K562 (cell line): ENCODE results near the gene PPFIA3. TPM values are rescaled to one million over a fixed set of nuclear protein-coding genes. Genes with fewer than 3 reads are reported as not detected.
A peak's percentile ranks its signal among the peaks of the same experiment; 100 is the strongest.

Source experiments
- ATAC-seq: fragments of 200-7000 bp; cut with Tn5 transposase; 3 replicates; pipeline ENCODE4 v1.9.1; 2020; ENCODE audit warnings: moderate library complexity
- BruUV-seq: library from RNA; stranded (reverse); fragments of 400-500 nt; replicated peaks from 2 replicates; lab custom pipeline; 2021; lab: Mats Ljungman, UMichigan
- CTCF ChIA-PET: fragments of 300-600 bp; formaldehyde crosslinking; extraction: SDS; loops from one replicate; lab custom pipeline; 2021; ENCODE audit warnings: low intra/inter-chr PET ratio; lab: Yijun Ruan, JAX
- POLR2A ChIA-PET: fragments of 300-600, 350-650 bp; sonication (Branson Sonifier 250); formaldehyde crosslinking; extraction: SDS; loops from one replicate; lab custom pipeline; 2021; ENCODE audit warnings: antibody characterized with exemption, inconsistent platforms; lab: Yijun Ruan, JAX
- DNase-seq, 4 experiments: peaks; one replicate each; pipeline versions ENCODE4 v3.0.0 to v3.0.0-alpha.2; 2011 to 2018; ENCODE audit warnings: low spot score in 3 of 4, mixed read lengths in 3 of 4; ENCODE audit errors: extremely low read depth in 1 of 4
- FAIRE-seq: peaks from 2 replicates; lab custom pipeline; 2011; peaks lifted over from hg19 to GRCh38; lab: Jason Lieb, UNC
- H2AFZ ChIP-seq: 2 replicates; pipeline ENCODE4 v1.6.0; 2011; ENCODE audit warnings: low read depth, low read length, control low read depth, inconsistent platforms
- H3K27ac ChIP-seq: fragments of 200-600 bp; 3 replicates; pipeline ENCODE4 v1.8.0; 2011; ENCODE audit warnings: low read depth, mild to moderate bottlenecking, control low read depth, inconsistent platforms, low read length, moderate library complexity, mixed read lengths; ENCODE audit errors: extremely low read depth
- H3K27me3 ChIP-seq, 2 experiments: fragments of 300-600 bp in 1 of 2; 2 replicates in 1 of 2; 3 replicates in 1 of 2; pipeline versions ENCODE4 v1.6.0 to v1.8.0; 2011; ENCODE audit warnings: inconsistent platforms in 2 of 2, low read length in 2 of 2, mild to moderate bottlenecking in 1 of 2, mixed read lengths in 1 of 2, moderate library complexity in 1 of 2; ENCODE audit not compliant: control insufficient read depth in 2 of 2, insufficient read depth in 2 of 2
- H3K36me3 ChIP-seq: fragments of 300-600 bp; 3 replicates; pipeline ENCODE4 v1.8.0; 2011; ENCODE audit warnings: mild to moderate bottlenecking, low read length, inconsistent platforms; ENCODE audit not compliant: control insufficient read depth, insufficient read depth
- H3K4me1 ChIP-seq, 2 experiments: fragments of 200-600 bp in 1 of 2; replicated peaks in 1 of 2; 2 replicates in 1 of 2; 3 replicates in 1 of 2; pipeline versions ENCODE4 v1.5.1 to v1.8.0; 2011; ENCODE audit warnings: inconsistent platforms in 2 of 2, low read length in 2 of 2, mild to moderate bottlenecking in 1 of 2, mixed read lengths in 1 of 2, moderate library complexity in 1 of 2; ENCODE audit not compliant: control insufficient read depth in 2 of 2, insufficient read depth in 2 of 2
- H3K4me2 ChIP-seq: 2 replicates; pipeline ENCODE4 v1.6.1; 2011; ENCODE audit warnings: low read length, control low read depth, inconsistent platforms, mixed read lengths; ENCODE audit not compliant: insufficient read depth
- H3K4me3 ChIP-seq: fragments of 200-600 bp; sonication (generic), shearing (Covaris generic); 2 replicates; pipeline ENCODE4 v1.5.1; 2016; ENCODE audit warnings: control low read depth, inconsistent platforms
- H3K79me2 ChIP-seq: fragments of 200-600 bp; 3 replicates; pipeline ENCODE4 v1.8.0; 2011; ENCODE audit warnings: low read length, inconsistent platforms; ENCODE audit not compliant: control insufficient read depth, insufficient read depth
- H3K9ac ChIP-seq, 2 experiments: 2 replicates each; pipeline versions ENCODE4 v1.6.0 to v1.6.1; 2011; ENCODE audit warnings: low read depth in 2 of 2, low read length in 2 of 2, control low read depth in 1 of 2, inconsistent platforms in 1 of 2, mild to moderate bottlenecking in 1 of 2, mixed read lengths in 1 of 2; ENCODE audit not compliant: insufficient read depth in 1 of 2
- H3K9me1 ChIP-seq: one replicate; pipeline ENCODE4 v1.6.0; 2011; ENCODE audit warnings: inconsistent platforms, mild to moderate bottlenecking, low read length, moderate library complexity; ENCODE audit not compliant: control insufficient read depth, insufficient read depth
- H3K9me3 ChIP-seq: replicated peaks from 2 replicates; pipeline ENCODE4 v1.5.1; 2011; ENCODE audit warnings: low read depth, low read length, inconsistent platforms; ENCODE audit not compliant: control insufficient read depth, insufficient read depth
- H4K20me1 ChIP-seq: replicated peaks from 2 replicates; pipeline ENCODE4 v1.6.1; 2011; ENCODE audit warnings: low read length, inconsistent platforms, mixed read lengths; ENCODE audit not compliant: control insufficient read depth, insufficient read depth
- GABPB1 ChIP-seq: sonication (generic); formaldehyde crosslinking; IDR thresholded peaks from 2 replicates; pipeline ENCODE4 v1.8.0; 2022; ENCODE audit warnings: mild to moderate bottlenecking, missing genetic modification reagents
- KDM1A ChIP-seq, 2 experiments: fragments of 450-650 bp; IDR thresholded peaks; 2 replicates each; pipeline ENCODE4 v1.6.1; 2016; ENCODE audit warnings: mild to moderate bottlenecking in 2 of 2
- MTA1 ChIP-seq: fragments of 450-650 bp; IDR thresholded peaks from 2 replicates; pipeline ENCODE4 v1.6.1; 2017; ENCODE audit warnings: borderline replicate concordance
- NR2F6 ChIP-seq: fragments of 450-650 bp; formaldehyde crosslinking; IDR thresholded peaks from 2 replicates; pipeline ENCODE4 v1.4.0; 2020; ENCODE audit warnings: mild to moderate bottlenecking
- RNF2 ChIP-seq: sonication (generic); IDR thresholded peaks from 2 replicates; pipeline ENCODE4 v1.6.1; 2016
- TCFL5 ChIP-seq: fragments of 250-450 bp; sonication (Bioruptor Pico); conservative IDR thresholded peaks from 2 replicates; pipeline ENCODE4 v1.6.1; 2021; ENCODE audit warnings: mild to moderate bottlenecking, moderate library complexity, matching md5 sums
- ZC3H4 ChIP-seq: sonication (generic); formaldehyde crosslinking; IDR thresholded peaks from 2 replicates; pipeline ENCODE4 v1.9.0; 2021; ENCODE audit warnings: missing genetic modification reagents, borderline replicate concordance
- ZNF263 ChIP-seq: sonication (generic); formaldehyde crosslinking; IDR thresholded peaks from 2 replicates; pipeline ENCODE4 v1.8.0; 2022; ENCODE audit warnings: mild to moderate bottlenecking, missing genetic modification reagents, borderline replicate concordance
- WGBS: fragments of 100-300 bp; shearing (Covaris generic); methylation state at CpG from one replicate; pipeline ENCODE4 v1.1.6; 2016; ENCODE audit warnings: low coverage, mixed read lengths; ENCODE audit not compliant: insufficient coverage; ENCODE audit errors: missing lambda C conversion rate; 5-methylcytosine and 5-hydroxymethylcytosine counted together
- in situ Hi-C: fragments of 300-500 bp; cut with MboI; formaldehyde crosslinking; loops from 4 replicates; pipeline ENCODE4 v1.15.0; 2018; ENCODE audit warnings: inconsistent platforms, mixed read lengths
- intact Hi-C: fragments of 100-400 bp; cut with micrococcal nuclease; formaldehyde crosslinking; loops from 2 replicates; pipeline ENCODE4 v1.14.2; 2022
- polyA plus RNA-seq, 8 experiments: library from polyadenylated mRNA; depleted of rRNA in 4 of 8; stranded (reverse) in 5 of 8; unstranded in 3 of 8; fragments of >200 nt; fragmentation: Nextera tagmentation in 2 of 8; fragmentation: Illumina TruSeq in 1 of 8; extraction: Ambion mirVana in 2 of 8; extraction: Trizol in 1 of 8; gene quantifications; 2 replicates each; pipeline versions ENCODE4 v1.2.1 to v1.2.3, GENCODE V29; 2011 to 2014; ENCODE audit warnings: inconsistent platforms in 1 of 8, missing spikeins in 1 of 8
- total RNA-seq, 7 experiments: library from RNA; depleted of rRNA in 6 of 7; stranded (reverse); fragments of >200 nt in 6 of 7; fragmentation: Illumina TruSeq in 2 of 7; extraction: Trizol in 2 of 7; gene quantifications; 2 replicates each; pipeline versions ENCODE4 v1.2.1 to v1.2.3, GENCODE V29; 2011 to 2021; ENCODE audit warnings: low replicate concordance in 1 of 7
- TF ChIP-seq, protein P1 (sequence below): sonication (generic); formaldehyde crosslinking; IDR thresholded peaks from 2 replicates; pipeline ENCODE4 v1.9.0; 2022; ENCODE audit warnings: mild to moderate bottlenecking, missing genetic modification reagents

PPFIA3 gene
- total and polyA plus RNA-seq, 9 of the 15 experiments (the other 6 are each of a cell fraction or from before 2014, with no cell fraction given): 0.10 to 53.0 (median 17.6) TPM

DNA sequence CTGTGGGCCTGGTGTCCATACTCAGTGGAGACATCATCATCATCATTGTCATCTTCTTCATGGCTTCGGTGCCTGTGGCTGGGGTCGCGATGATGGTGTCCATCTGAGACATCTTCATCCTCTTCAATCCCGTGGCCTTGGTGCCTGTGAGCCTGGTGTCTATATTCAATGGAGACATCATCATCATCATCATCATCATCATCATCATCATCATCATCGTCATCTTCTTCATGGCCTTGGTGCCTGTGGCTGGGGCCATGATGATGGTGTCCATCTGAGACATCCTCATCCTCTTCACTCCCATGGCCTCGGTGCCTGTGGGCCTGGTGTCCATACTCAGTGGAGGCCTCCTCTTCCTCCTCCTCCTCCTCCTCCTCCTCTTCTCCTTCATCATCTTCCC is 34.9 kb downstream of the PPFIA3 start:
- no peak for ATAC-seq

More for the DNA sequence above, 34.9 kb downstream of the PPFIA3 start:
- H2AFZ ChIP-seq: no peak overlapping the region
- peaks cover 44% of the 10 kb centered on the region for H3K79me2 ChIP-seq
- peaks cover 49 to 84% of the 10 kb centered on the region in 2 experiments for H3K4me1 ChIP-seq
- peak overlapping the region in 1 of 2 experiments; percentile 91; a peak in 1 of 4 replicates for H3K9ac ChIP-seq
- H4K20me1 ChIP-seq: peaks cover 5% of the 10 kb centered on the region; the same call in 1 of the 2 replicates
- no TSS peak for BruUV-seq
- H3K4me3 ChIP-seq: no peak overlapping the region
- 93% methylated on average over 5 of the region's 6 CpGs for WGBS
- H3K9me1 ChIP-seq: no peaks in the 10 kb centered on the region
- TF ChIP-seq MTA1 (no peak), ZC3H4 (0 out of 2 replicates have a peak, but pooled peaks have one; percentile 13), TCFL5 (CRISPR knock-in tag) (no peak), ZNF263 (CRISPR knock-in tag) (peak; percentile 64; the same call in 1 of the 2 replicates), RNF2 (no peak), KDM1A (IDR thresholded peaks at IDR 0.05) (peak in 1 of 2 experiments; percentile 33; a peak in 1 of 4 replicates), GABPB1 (CRISPR knock-in tag) (0 out of 2 replicates have a peak, but pooled peaks have one; percentile 12), NR2F6 (CRISPR knock-in tag) (no peak)
- TF ChIP-seq, protein P1, sequence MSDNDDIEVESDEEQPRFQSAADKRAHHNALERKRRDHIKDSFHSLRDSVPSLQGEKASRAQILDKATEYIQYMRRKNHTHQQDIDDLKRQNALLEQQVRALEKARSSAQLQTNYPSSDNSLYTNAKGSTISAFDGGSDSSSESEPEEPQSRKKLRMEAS: peak; percentile 29
- in situ Hi-C loops: no loop called here
- no peak for FAIRE-seq
- H3K36me3 ChIP-seq: 0 out of 3 replicates have a peak, but pooled peaks cover 2% of the 10 kb centered on the region
- peak overlapping the region; percentile 89 for H3K4me2 ChIP-seq
- intact Hi-C loops: loop anchor here (5.0 to 10.0 kb wide), 3 partner anchors 159 to 822 kb away; partner anchors contain the start of genes GYS1, RUVBL2 and SLC17A7
- CTCF ChIA-PET: no interaction called here
- no peaks in the 10 kb centered on the region for H3K9me3 ChIP-seq
- no peak for DNase-seq
- POLR2A ChIA-PET: interaction anchor here (0.7 to 1.9 kb wide), 8 partner anchors 8 to 829 kb away, joined by 3 to 7 read pairs (median 4); partner anchors contain the start of gene EMP3
- no peak overlapping the region; the same call in 2 of the 3 replicates for H3K27ac ChIP-seq
- H3K27me3 ChIP-seq: no peaks in the 10 kb centered on the region
